ENCODE measurements around the gene OLA1. TPM values are rescaled to one million over a fixed set of nuclear protein-coding genes. Genes with fewer than 3 reads are reported as not detected.
A peak's percentile ranks its signal among the peaks of the same experiment; 100 is the strongest.

The OLA1 gene
- polyA plus RNA-seq, 1 donor (not counting 4 experiments of a cell fraction or from before 2014, with no cell fraction given) = 217 TPM

- H2AFZ ChIP-seq (ENCODE audit: control insufficient read depth, low read length) = no peak overlapping the region
- peaks cover 0 to 1% of the 10 kb centered on the region in 2 experiments for H3K36me3 ChIP-seq (ENCODE audit: control insufficient read depth in 2 of 2, extremely low read depth in 1 of 2, insufficient read depth in 2 of 2, low read length in 2 of 2)
- no peak for DNase-seq (ENCODE audit: low read depth, low spot score)
- H4K20me1 ChIP-seq (ENCODE audit: control insufficient read depth, extremely low read depth, insufficient read depth, low read length) = no peaks in the 10 kb centered on the region
- H3K9me3 ChIP-seq (ENCODE audit: control insufficient read depth, low read depth, low read length) = no peaks in the 10 kb centered on the region
- H3K27me3 ChIP-seq (ENCODE audit: control insufficient read depth, extremely low read depth, insufficient read depth, low read length) = no peaks in the 10 kb centered on the region
- no peaks in the 10 kb centered on the region for H3K4me1 ChIP-seq (ENCODE audit: control insufficient read depth, extremely low read depth, insufficient read depth, low read length)
- H3K9ac ChIP-seq (ENCODE audit: control insufficient read depth, extremely low read depth, insufficient read depth, low read length) = no peak overlapping the region
- no peaks in the 10 kb centered on the region for H3K9me1 ChIP-seq (ENCODE audit: control insufficient read depth, extremely low read depth, insufficient read depth, low read length)
- peak; percentile 46 for FAIRE-seq
- H3K4me3 ChIP-seq (ENCODE audit: control insufficient read depth in 2 of 3, extremely low read depth in 1 of 3, insufficient read depth in 2 of 3, low read depth in 1 of 3, low read length in 3 of 3) = no peak overlapping the region
- TF ChIP-seq EZH2 (IDR thresholded peaks at IDR 0.05; ENCODE audit: low read length) = no peak
- no peak for TF ChIP-seq CTCF (optimal IDR thresholded peaks at IDR 0.05 in 1 of 3, IDR thresholded peaks at IDR 0.05 in 1 of 3, conservative IDR thresholded peaks at IDR 0.05 in 1 of 3; ENCODE audit: extremely low read depth in 1 of 3, insufficient read depth in 2 of 3, low read length in 3 of 3)
- no peaks in the 10 kb centered on the region for H3K79me2 ChIP-seq (ENCODE audit: control insufficient read depth, insufficient read depth, low read length)
- H3K27ac ChIP-seq (ENCODE audit: control insufficient read depth, insufficient read depth, low read length) = no peak overlapping the region
- H3K4me2 ChIP-seq (ENCODE audit: control insufficient read depth, extremely low read depth, insufficient read depth, low read depth, low read length) = no peak overlapping the region
- dilution Hi-C loops (cut with MboI; ENCODE audit: extremely low pct_ligation_motif_present, low sequenced_read_pairs) = no loop called here
Measured at GRCh38 chr2:174112073-174112472, 136.3 kb downstream of the OLA1 start.

GRCh38 chr2:174108579-174108978 lies 139.8 kb downstream of the OLA1 start:
- no peaks in the 10 kb centered on the region for H3K9me3 ChIP-seq (ENCODE audit: control insufficient read depth, low read depth, low read length)
- H3K36me3 ChIP-seq (ENCODE audit: control insufficient read depth in 2 of 2, extremely low read depth in 1 of 2, insufficient read depth in 2 of 2, low read length in 2 of 2) = peaks cover 0 to 1% of the 10 kb centered on the region in 2 experiments
- H3K27me3 ChIP-seq (ENCODE audit: control insufficient read depth, extremely low read depth, insufficient read depth, low read length) = no peaks in the 10 kb centered on the region
- H3K79me2 ChIP-seq (ENCODE audit: control insufficient read depth, insufficient read depth, low read length) = no peaks in the 10 kb centered on the region
- H3K4me2 ChIP-seq (ENCODE audit: control insufficient read depth, extremely low read depth, insufficient read depth, low read depth, low read length) = no peak overlapping the region
- no peak overlapping the region for H3K4me3 ChIP-seq (ENCODE audit: control insufficient read depth in 2 of 3, extremely low read depth in 1 of 3, insufficient read depth in 2 of 3, low read depth in 1 of 3, low read length in 3 of 3)
- DNase-seq (ENCODE audit: low read depth, low spot score) (no peak), FAIRE-seq (no peak)
- H3K4me1 ChIP-seq (ENCODE audit: control insufficient read depth, extremely low read depth, insufficient read depth, low read length) = no peaks in the 10 kb centered on the region
- H3K9me1 ChIP-seq (ENCODE audit: control insufficient read depth, extremely low read depth, insufficient read depth, low read length) = no peaks in the 10 kb centered on the region
- no peaks in the 10 kb centered on the region for H4K20me1 ChIP-seq (ENCODE audit: control insufficient read depth, extremely low read depth, insufficient read depth, low read length)
- dilution Hi-C loops (cut with MboI; ENCODE audit: extremely low pct_ligation_motif_present, low sequenced_read_pairs) = no loop called here
- no peak overlapping the region for H3K9ac ChIP-seq (ENCODE audit: control insufficient read depth, extremely low read depth, insufficient read depth, low read length)
- no peak overlapping the region for H3K27ac ChIP-seq (ENCODE audit: control insufficient read depth, insufficient read depth, low read length)
- TF ChIP-seq CTCF (optimal IDR thresholded peaks at IDR 0.05 in 1 of 3, IDR thresholded peaks at IDR 0.05 in 1 of 3, conservative IDR thresholded peaks at IDR 0.05 in 1 of 3; ENCODE audit: extremely low read depth in 1 of 3, insufficient read depth in 2 of 3, low read length in 3 of 3) (no peak), EZH2 (IDR thresholded peaks at IDR 0.05; ENCODE audit: low read length) (no peak)
- H2AFZ ChIP-seq (ENCODE audit: control insufficient read depth, low read length) = no peak overlapping the region

Data from keratinocyte (primary cell).